Coronary artery (tissue), 2 donors: ENCODE results near the gene TNFRSF21.

Experiments used
- DNase-seq: peaks from one replicate; pipeline ENCODE4 v3.0.0-alpha.2; 2017; ENCODE audit warnings: low spot score
- H3K27ac ChIP-seq, 2 donors: fragments of 200-600 bp; sonication (generic); one replicate each; pipeline ENCODE4 v1.5.1; 2016 to 2019
- H3K4me3 ChIP-seq: fragments of 200-600 bp; sonication (generic); 2 replicates; pipeline ENCODE4 v1.5.1; 2016; ENCODE audit warnings: mild to moderate bottlenecking, moderate library complexity
- TF ChIP-seq, protein P1 (sequence below): fragments of 200-600 bp; sonication (generic); IDR thresholded peaks from one replicate; pipeline ENCODE4 v1.5.1; 2019; ENCODE audit warnings: antibody characterized with exemption

TNFRSF21 gene

DNA sequence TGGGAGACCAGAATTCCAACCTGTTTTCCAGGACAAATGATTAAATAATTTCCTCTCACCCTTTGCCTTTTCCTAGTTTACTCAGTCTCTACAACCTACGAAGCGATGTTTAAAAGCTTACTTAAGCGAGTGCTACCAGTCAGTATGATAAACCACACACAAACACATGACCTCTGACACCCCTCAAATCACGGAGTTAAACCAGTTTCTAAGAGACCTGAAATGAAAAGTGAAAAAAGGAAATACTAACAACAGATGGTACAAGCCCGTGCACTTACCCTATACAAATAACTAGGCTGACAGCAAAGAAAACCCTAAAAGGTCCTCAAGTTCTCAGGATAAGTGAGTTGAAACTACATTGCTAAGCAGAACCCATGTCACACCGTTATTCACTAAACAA lies 7.7 kb downstream of the TNFRSF21 start:
- no peak for DNase-seq

DNA sequence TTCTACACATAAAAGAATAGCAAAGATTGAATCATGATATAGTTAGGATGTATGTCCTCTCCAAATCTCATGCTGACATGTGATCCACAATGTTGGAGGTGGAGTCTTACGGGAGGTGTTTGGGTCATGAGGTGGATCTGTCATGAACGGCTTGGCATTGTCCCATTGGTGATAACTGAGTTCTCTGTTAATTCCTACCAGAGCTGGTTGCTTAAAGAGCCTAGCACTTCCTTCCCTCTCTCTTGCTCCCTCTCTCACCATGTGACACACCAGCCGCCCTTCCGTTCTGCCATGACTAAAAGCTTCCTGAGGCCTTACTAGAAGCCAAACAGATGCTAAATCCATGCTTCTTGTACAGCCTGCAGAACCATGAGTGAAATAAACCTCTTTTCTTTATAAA lies 8.3 kb downstream of the TNFRSF21 start:
- no peak overlapping the region for H3K27ac ChIP-seq
- H3K4me3 ChIP-seq: no peak overlapping the region
- TF ChIP-seq, protein P1, sequence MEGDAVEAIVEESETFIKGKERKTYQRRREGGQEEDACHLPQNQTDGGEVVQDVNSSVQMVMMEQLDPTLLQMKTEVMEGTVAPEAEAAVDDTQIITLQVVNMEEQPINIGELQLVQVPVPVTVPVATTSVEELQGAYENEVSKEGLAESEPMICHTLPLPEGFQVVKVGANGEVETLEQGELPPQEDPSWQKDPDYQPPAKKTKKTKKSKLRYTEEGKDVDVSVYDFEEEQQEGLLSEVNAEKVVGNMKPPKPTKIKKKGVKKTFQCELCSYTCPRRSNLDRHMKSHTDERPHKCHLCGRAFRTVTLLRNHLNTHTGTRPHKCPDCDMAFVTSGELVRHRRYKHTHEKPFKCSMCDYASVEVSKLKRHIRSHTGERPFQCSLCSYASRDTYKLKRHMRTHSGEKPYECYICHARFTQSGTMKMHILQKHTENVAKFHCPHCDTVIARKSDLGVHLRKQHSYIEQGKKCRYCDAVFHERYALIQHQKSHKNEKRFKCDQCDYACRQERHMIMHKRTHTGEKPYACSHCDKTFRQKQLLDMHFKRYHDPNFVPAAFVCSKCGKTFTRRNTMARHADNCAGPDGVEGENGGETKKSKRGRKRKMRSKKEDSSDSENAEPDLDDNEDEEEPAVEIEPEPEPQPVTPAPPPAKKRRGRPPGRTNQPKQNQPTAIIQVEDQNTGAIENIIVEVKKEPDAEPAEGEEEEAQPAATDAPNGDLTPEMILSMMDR: no peak
- DNase-seq: no peak

More for the DNA sequence above, 7.7 kb downstream of the TNFRSF21 start:
- no peak overlapping the region for H3K4me3 ChIP-seq
- H3K27ac ChIP-seq: no peak overlapping the region
- TF ChIP-seq, protein P1: no peak

DNA sequence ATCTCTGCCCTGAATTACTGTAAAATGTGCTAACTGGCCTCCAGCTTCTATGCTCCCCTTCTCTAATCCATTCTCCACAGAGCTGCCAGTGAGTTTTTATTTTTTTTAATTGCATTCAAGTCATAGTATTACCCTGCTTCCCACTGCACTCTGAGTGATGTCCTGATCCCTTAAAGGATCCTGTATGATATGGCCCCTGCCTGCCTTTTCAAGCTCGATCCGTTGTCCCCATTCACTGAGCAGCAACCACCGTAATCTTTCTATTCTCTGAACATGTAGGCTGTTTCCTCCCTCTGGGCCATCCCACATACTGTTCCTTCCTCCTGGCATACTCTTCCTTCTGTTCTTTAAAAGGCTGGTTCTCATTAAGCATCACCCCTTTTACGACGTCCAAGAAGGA lies 9.3 kb downstream of the TNFRSF21 start:
- no peak overlapping the region for H3K4me3 ChIP-seq
- no peak for DNase-seq
- TF ChIP-seq, protein P1: no peak
- H3K27ac ChIP-seq: no peak overlapping the region

DNA sequence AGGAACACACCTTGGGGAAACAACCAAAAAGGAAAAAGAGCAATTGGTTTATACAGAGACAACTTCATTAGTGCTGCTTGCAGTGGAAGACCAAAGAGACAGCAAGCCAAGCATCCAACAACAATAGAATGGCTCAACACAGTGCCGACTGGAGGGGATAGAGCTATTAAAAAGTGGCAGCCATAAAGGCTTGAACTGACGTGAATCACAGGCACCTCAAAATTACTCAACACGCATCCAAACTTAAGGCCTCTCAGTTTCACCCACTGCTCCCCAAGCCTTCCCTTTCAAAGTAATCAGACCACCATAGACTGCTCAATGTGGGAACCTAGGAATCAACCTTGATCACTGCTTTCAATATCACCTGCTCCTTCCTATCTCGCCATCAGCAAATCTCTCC lies 9.7 kb downstream of the TNFRSF21 start:
- DNase-seq: no peak
- Histone ChIP-seq H3K27ac (no peak overlapping the region), H3K4me3 (no peak overlapping the region)
- TF ChIP-seq, protein P1: no peak

DNA sequence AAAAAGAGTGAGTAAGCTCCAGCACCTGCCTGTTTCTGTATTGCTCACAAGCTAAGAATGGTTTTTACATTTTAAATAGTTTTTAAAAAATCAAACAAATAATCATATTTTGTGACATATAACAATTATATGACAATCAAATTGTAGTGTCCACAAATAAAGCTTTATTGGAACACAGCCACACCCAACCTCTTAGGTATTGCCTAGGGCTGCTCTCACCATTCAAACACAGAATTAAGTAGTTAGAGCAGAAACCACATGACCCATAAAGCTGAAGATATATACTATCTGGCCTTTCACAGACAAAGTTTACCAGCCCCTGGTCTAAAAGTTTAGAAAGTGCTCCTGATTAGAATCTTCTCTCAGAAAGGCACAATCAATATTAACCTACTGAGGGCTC lies 11.2 kb downstream of the TNFRSF21 start:
- no peak overlapping the region for H3K4me3 ChIP-seq
- DNase-seq: no peak
- TF ChIP-seq, protein P1: no peak
- H3K27ac ChIP-seq: no peak overlapping the region

DNA sequence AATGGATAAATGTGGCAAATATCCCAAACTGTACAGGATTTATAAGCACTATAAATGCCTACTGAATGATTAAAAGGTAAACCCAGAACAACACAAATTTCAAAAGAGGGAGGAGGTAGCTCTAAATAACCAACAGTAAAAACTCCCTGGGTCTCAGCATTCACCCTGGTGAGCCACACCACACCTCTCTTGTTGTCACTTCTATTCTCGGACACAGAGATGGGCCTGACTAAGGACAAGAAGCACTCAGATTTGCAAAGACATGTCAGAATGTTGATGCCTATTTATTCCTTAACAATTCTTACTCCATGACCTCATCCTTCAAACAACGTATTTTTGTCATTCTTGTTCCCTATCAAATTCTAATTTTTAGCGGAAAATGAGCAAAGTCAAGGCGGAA lies 14.7 kb downstream of the TNFRSF21 start:
- no peak overlapping the region for H3K4me3 ChIP-seq
- TF ChIP-seq, protein P1: no peak
- no peak overlapping the region for H3K27ac ChIP-seq
- DNase-seq: no peak

DNA sequence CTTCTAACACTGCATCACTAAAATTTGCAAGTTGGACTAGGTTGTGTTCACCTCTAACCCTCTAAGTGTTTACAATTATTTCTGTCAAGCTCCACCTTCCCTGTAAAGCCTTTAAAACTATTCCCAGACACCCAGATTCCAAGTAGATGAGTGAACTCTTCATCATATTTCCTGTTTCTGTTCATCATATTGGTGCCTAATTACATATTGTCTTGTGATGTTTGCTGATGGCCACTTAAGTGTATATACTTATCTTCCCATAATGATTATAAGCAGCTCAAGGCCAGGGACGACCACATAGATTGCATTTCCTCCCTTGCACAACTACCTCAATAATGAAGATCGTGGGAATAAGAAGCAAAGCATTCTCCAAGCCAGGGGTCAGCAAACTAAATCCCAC lies 16.8 kb downstream of the TNFRSF21 start:
- no peak for DNase-seq
- H3K27ac ChIP-seq: no peak overlapping the region
- H3K4me3 ChIP-seq: no peak overlapping the region
- TF ChIP-seq, protein P1: no peak
